Gastroesophageal sphincter (tissue), 3 donors: Measurements from ENCODE around the gene RAB6B.

ENCODE experiments used
- EP300 ChIP-seq: sonication (generic); formaldehyde crosslinking; IDR thresholded peaks from one replicate; pipeline ENCODE4 v1.6.1; 2017; ENCODE audit warnings: antibody characterized with exemption, mild to moderate bottlenecking
- TF ChIP-seq, protein P1 (sequence below), 4 experiments: fragments of 200-600 bp in 2 of 4; fragments of 450-650 bp in 2 of 4; sonication (generic) in 1 of 4; IDR thresholded peaks; one replicate each; pipeline ENCODE4 v1.5.1; 2017 to 2019; ENCODE audit warnings: antibody characterized with exemption in 4 of 4, mild to moderate bottlenecking in 2 of 4, moderate library complexity in 2 of 4

DNA sequence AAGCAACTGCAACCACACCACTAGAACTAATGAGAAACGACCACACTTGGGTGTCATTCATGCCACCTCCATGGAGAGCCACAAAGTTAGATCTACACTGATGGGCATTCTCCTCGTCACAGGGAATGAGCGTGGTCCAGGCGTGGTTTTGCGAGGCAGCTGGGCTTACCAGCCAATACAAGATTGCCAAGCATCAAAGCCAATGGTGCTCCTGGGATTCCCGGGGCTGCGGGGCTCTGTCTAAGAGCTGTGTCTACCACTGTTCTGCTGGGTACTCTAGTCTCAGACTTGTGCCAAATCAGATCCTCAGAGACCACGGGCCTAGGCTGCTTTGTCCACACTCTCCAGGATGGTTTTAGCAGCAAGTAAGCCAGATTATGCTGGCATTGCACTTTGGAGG is 43.8 kb downstream of the RAB6B start:
- TF ChIP-seq, protein P1, sequence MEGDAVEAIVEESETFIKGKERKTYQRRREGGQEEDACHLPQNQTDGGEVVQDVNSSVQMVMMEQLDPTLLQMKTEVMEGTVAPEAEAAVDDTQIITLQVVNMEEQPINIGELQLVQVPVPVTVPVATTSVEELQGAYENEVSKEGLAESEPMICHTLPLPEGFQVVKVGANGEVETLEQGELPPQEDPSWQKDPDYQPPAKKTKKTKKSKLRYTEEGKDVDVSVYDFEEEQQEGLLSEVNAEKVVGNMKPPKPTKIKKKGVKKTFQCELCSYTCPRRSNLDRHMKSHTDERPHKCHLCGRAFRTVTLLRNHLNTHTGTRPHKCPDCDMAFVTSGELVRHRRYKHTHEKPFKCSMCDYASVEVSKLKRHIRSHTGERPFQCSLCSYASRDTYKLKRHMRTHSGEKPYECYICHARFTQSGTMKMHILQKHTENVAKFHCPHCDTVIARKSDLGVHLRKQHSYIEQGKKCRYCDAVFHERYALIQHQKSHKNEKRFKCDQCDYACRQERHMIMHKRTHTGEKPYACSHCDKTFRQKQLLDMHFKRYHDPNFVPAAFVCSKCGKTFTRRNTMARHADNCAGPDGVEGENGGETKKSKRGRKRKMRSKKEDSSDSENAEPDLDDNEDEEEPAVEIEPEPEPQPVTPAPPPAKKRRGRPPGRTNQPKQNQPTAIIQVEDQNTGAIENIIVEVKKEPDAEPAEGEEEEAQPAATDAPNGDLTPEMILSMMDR (IDR thresholded peaks at IDR 0.05): no peak
- no peak for TF ChIP-seq EP300
